Ishikawa (cell line): ENCODE data around the gene CILP2.

Source experiments
- CEBPB ChIP-seq: IDR thresholded peaks from 2 replicates; pipeline ENCODE4 v1.6.1; 2012
- CREB1 ChIP-seq: IDR thresholded peaks from 2 replicates; pipeline ENCODE4 v1.6.1; 2012; ENCODE audit warnings: low read depth
- EGR1 ChIP-seq: IDR thresholded peaks from 2 replicates; pipeline ENCODE4 v1.6.1; 2012
- EP300 ChIP-seq: IDR thresholded peaks from 2 replicates; pipeline ENCODE4 v1.6.1; 2012; ENCODE audit warnings: borderline replicate concordance
- FOXM1 ChIP-seq: IDR thresholded peaks from 2 replicates; pipeline ENCODE4 v1.6.1; 2012; ENCODE audit warnings: low read depth, borderline replicate concordance
- MAX ChIP-seq: IDR thresholded peaks from 2 replicates; pipeline ENCODE4 v1.6.1; 2012
- NFIC ChIP-seq: IDR thresholded peaks from 2 replicates; pipeline ENCODE4 v1.6.1; 2012
- RAD21 ChIP-seq: IDR thresholded peaks from 2 replicates; pipeline ENCODE4 v1.6.1; 2012; ENCODE audit warnings: low read depth
- REST ChIP-seq: IDR thresholded peaks from 2 replicates; pipeline ENCODE4 v1.6.1; 2012; ENCODE audit warnings: low read depth, mild to moderate bottlenecking
- TAF1 ChIP-seq: IDR thresholded peaks from 2 replicates; pipeline ENCODE4 v1.6.1; 2012; ENCODE audit warnings: low read depth, mild to moderate bottlenecking
- TCF12 ChIP-seq: IDR thresholded peaks from 2 replicates; pipeline ENCODE4 v1.6.1; 2012; ENCODE audit warnings: low read depth
- TEAD4 ChIP-seq: IDR thresholded peaks from 2 replicates; pipeline ENCODE4 v1.6.1; 2012
- USF1 ChIP-seq: IDR thresholded peaks from 2 replicates; pipeline ENCODE4 v1.6.1; 2012
- YY1 ChIP-seq: IDR thresholded peaks from 2 replicates; pipeline ENCODE4 v1.6.1; 2012; ENCODE audit warnings: low read depth
- ZBTB7A ChIP-seq: IDR thresholded peaks from 2 replicates; pipeline ENCODE4 v1.6.1; 2012; ENCODE audit warnings: low read depth

Gene CILP2

GRCh38 chr19:19547674-19548336 lies 9.7 kb downstream of the CILP2 start:
- TF ChIP-seq EGR1 = no peak
- TF ChIP-seq TAF1 = no peak
- TF ChIP-seq CEBPB = no peak
- TF ChIP-seq MAX = no peak
- no peak for TF ChIP-seq YY1
- no peak for TF ChIP-seq USF1
- no peak for TF ChIP-seq ZBTB7A
- TF ChIP-seq FOXM1 = no peak
- TF ChIP-seq REST = no peak
- no peak for TF ChIP-seq NFIC
- no peak for TF ChIP-seq EP300

- TF ChIP-seq CREB1 = no peak
- TF ChIP-seq EGR1 = no peak
- no peak for TF ChIP-seq CEBPB
- no peak for TF ChIP-seq NFIC
- no peak for TF ChIP-seq REST
- TF ChIP-seq TAF1 = no peak
- TF ChIP-seq EP300 = no peak
- no peak for TF ChIP-seq YY1
- no peak for TF ChIP-seq MAX
- no peak for TF ChIP-seq FOXM1
- TF ChIP-seq ZBTB7A = no peak
- TF ChIP-seq RAD21 = no peak
- no peak for TF ChIP-seq USF1
- no peak for TF ChIP-seq TEAD4
- no peak for TF ChIP-seq TCF12
These were observed 11.1 kb downstream of the CILP2 start for GRCh38 chr19:19548915-19549759.

GRCh38 chr19:19549804-19550464 lies 11.9 kb downstream of the CILP2 start:
- no peak for TF ChIP-seq YY1
- no peak for TF ChIP-seq CEBPB
- TF ChIP-seq RAD21 = no peak
- TF ChIP-seq EP300 = no peak
- TF ChIP-seq TCF12 = no peak
- no peak for TF ChIP-seq MAX
- no peak for TF ChIP-seq FOXM1
- TF ChIP-seq CREB1 = no peak
- no peak for TF ChIP-seq ZBTB7A
- no peak for TF ChIP-seq EGR1
- no peak for TF ChIP-seq USF1

GRCh38 chr19:19550485-19550929 lies 12.4 kb downstream of the CILP2 start:
- no peak for TF ChIP-seq REST
- no peak for TF ChIP-seq FOXM1
- TF ChIP-seq USF1 = no peak
- TF ChIP-seq NFIC = no peak
- TF ChIP-seq TEAD4 = no peak
- TF ChIP-seq CEBPB = no peak
- no peak for TF ChIP-seq MAX
- no peak for TF ChIP-seq ZBTB7A
- TF ChIP-seq TAF1 = no peak
- TF ChIP-seq RAD21 = no peak
- TF ChIP-seq CREB1 = no peak
- TF ChIP-seq TCF12 = no peak
- no peak for TF ChIP-seq EGR1
- no peak for TF ChIP-seq YY1
- no peak for TF ChIP-seq EP300
